Thyroid gland (tissue), 4 donors: ENCODE results near the gene MYH10. TPM values are rescaled to one million over a fixed set of nuclear protein-coding genes. Genes with fewer than 3 reads are reported as not detected.

Experiments
- DNase-seq, 2 donors: peaks; one replicate each; pipeline ENCODE4 v3.0.0-alpha.2; 2019
- H3K27ac ChIP-seq, 3 donors: fragments of 200-600 bp; sonication (generic); 1 replicate in 2 of 3; 2 replicates in 1 of 3; pipeline ENCODE4 v1.5.1; 2016 to 2019; ENCODE audit warnings: mild to moderate bottlenecking in 1 of 3, moderate library complexity in 1 of 3
- H3K27me3 ChIP-seq: fragments of 200-600 bp; sonication (generic); one replicate; pipeline ENCODE4 v1.5.1; 2019
- H3K36me3 ChIP-seq, 2 donors: fragments of 200-600 bp; sonication (generic); one replicate each; pipeline ENCODE4 v1.5.1; 2016 to 2019
- H3K4me1 ChIP-seq, 2 donors: fragments of 200-600 bp; sonication (generic); one replicate each; pipeline ENCODE4 v1.5.1; 2017 to 2019
- H3K4me3 ChIP-seq, 3 donors: fragments of 200-600 bp; sonication (generic); replicated peaks in 1 of 3; 1 replicate in 2 of 3; 2 replicates in 1 of 3; pipeline ENCODE4 v1.5.1; 2016; ENCODE audit warnings: mild to moderate bottlenecking in 1 of 3
- H3K9me3 ChIP-seq: fragments of 200-600 bp; sonication (generic); one replicate; pipeline ENCODE4 v1.5.1; 2017
- CTCF ChIP-seq, 6 experiments: fragments of 200-600 bp in 3 of 6; fragments of 450-650 bp in 3 of 6; sonication (generic) in 3 of 6; IDR thresholded peaks; one replicate each; pipeline ENCODE4 v1.5.1; 2016 to 2019; ENCODE audit warnings: antibody characterized with exemption in 6 of 6, mild to moderate bottlenecking in 2 of 6, inconsistent platforms in 1 of 6, moderate library complexity in 1 of 6
- POLR2A ChIP-seq, 2 donors: fragments of 450-650 bp; IDR thresholded peaks; one replicate each; pipeline ENCODE4 v1.6.1; 2017; ENCODE audit warnings: antibody characterized with exemption in 2 of 2, mild to moderate bottlenecking in 2 of 2, moderate library complexity in 1 of 2
- WGBS, 2 donors: methylation state at CpG; one replicate each; pipeline ENCODE4 v1.1.5; 2017; 5-methylcytosine and 5-hydroxymethylcytosine counted together
- intact Hi-C: fragments of 100-400 bp; cut with DNase I; formaldehyde crosslinking; loops from one replicate; pipeline ENCODE4 v1.15.1; 2023
- total RNA-seq, 4 donors: library from RNA; depleted of rRNA; stranded (reverse); fragments of >200 nt; gene quantifications; one replicate each; pipeline ENCODE4 v1.2.3, GENCODE V29; 2016

MYH10 gene
- total RNA-seq, 4 donors from 2014 or later = 40.8 to 72.2 (median 44.2) TPM

- Histone ChIP-seq H3K4me3 (no peak overlapping the region), H3K36me3 (no peaks in the 10 kb centered on the region), H3K4me1 (no peaks in the 10 kb centered on the region), H3K27ac (no peak overlapping the region), H3K9me3 (no peaks in the 10 kb centered on the region), H3K27me3 (no peaks in the 10 kb centered on the region)
- intact Hi-C loops = no loop called here
- 85 to 90% methylated on average over 1 of the region's 1 CpG for WGBS, 2 donors
- no peak for DNase-seq
- no peak for TF ChIP-seq POLR2A (IDR thresholded peaks at IDR 0.05)
- TF ChIP-seq CTCF (IDR thresholded peaks at IDR 0.05) = no peak
Observed at GRCh38 chr17:8639709-8640108, 9.2 kb upstream of the MYH10 start.

- intact Hi-C loops = no loop called here
- Histone ChIP-seq H3K4me3 (no peak overlapping the region), H3K4me1 (peaks cover 0 to 13% of the 10 kb centered on the region in 2 donors), H3K27ac (no peak overlapping the region), H3K27me3 (no peaks in the 10 kb centered on the region), H3K9me3 (no peaks in the 10 kb centered on the region), H3K36me3 (no peaks in the 10 kb centered on the region)
- WGBS, 2 donors = 25 to 34% methylated on average over 3 of the region's 3 CpGs
- DNase-seq = peak; percentile 43 to 44
- no peak for TF ChIP-seq POLR2A (IDR thresholded peaks at IDR 0.05)
- no peak for TF ChIP-seq CTCF (IDR thresholded peaks at IDR 0.05)
Observed at GRCh38 chr17:8632061-8632460, 1.5 kb upstream of the MYH10 start.

- WGBS, 2 donors = 0 to 1% methylated on average over 13 of the region's 13 CpGs
- peak overlapping the region; percentile 19 to 87 (median 53) for H3K4me3 ChIP-seq
- peaks cover 0 to 13% of the 10 kb centered on the region in 2 donors for H3K4me1 ChIP-seq
- intact Hi-C loops = no loop called here
- no peaks in the 10 kb centered on the region for H3K36me3 ChIP-seq
- H3K9me3 ChIP-seq = no peaks in the 10 kb centered on the region
- peak overlapping the region; percentile 72 to 95 (median 83) for H3K27ac ChIP-seq
- no peaks in the 10 kb centered on the region for H3K27me3 ChIP-seq
- TF ChIP-seq CTCF (IDR thresholded peaks at IDR 0.05) = no peak
- no peak for TF ChIP-seq POLR2A (IDR thresholded peaks at IDR 0.05)
- DNase-seq = no peak
Observed at GRCh38 chr17:8631554-8631877, 991 bp upstream of the MYH10 start.

GRCh38 chr17:8630802-8631553 lies 453 bp upstream of the MYH10 start:
- Histone ChIP-seq H3K4me1 (peaks cover 0 to 13% of the 10 kb centered on the region in 2 donors), H3K27me3 (no peaks in the 10 kb centered on the region), H3K36me3 (no peaks in the 10 kb centered on the region), H3K27ac (peak overlapping the region; percentile 72 to 95 (median 83)), H3K4me3 (peak overlapping the region; percentile 19 to 87 (median 53)), H3K9me3 (no peaks in the 10 kb centered on the region)
- peak in 2 of 6 experiments; percentile 3 to 22 for TF ChIP-seq CTCF (IDR thresholded peaks at IDR 0.05)
- TF ChIP-seq POLR2A (IDR thresholded peaks at IDR 0.05) = no peak
- intact Hi-C loops = no loop called here
- 0% methylated on average over 1 to 3 of the region's 85 CpGs for WGBS, 2 donors
- peak; percentile 99 for DNase-seq
